ENCODE measurements around the gene KIN. TPM values are rescaled to one million over a fixed set of nuclear protein-coding genes. Genes with fewer than 3 reads are reported as not detected.
"Not testable (repeated sequence)": the region's sequence is repeated elsewhere in the genome, so short reads cannot be mapped to it uniquely, and the experiment has no call there.

Gene KIN
- total RNA-seq, 4 donors from 2014 or later, result 7.1 to 12.8 (median 10.4) TPM

DNA sequence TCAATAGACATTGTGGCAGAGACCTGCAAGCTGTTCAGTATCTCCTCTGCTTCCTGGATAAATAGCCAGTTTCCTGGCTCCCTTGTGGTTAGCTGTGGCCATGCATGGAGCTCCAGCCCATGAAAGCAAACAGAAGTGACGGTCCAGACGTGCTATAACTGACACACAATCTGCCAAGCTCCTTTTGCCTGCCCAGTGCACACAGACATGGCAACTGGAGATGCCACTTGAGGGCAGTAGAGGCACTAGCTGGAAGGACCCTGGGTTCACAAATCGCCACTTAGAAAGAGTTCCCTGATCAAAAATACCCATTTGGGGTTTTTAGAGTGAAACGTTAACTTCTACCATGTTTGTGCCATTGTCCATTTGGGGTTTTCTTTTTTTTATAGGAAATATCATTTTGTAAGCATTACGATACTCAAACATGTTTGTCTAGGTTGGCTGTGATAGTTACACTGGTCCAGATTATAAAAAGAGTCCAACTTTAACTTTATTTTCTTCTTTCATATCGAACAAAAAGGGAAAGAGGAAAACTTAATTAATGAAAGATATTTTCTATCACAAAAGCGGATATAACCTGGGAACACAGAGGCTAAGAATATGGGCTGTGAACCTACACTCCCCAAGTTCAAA is 31.3 kb downstream of the KIN start:
- no peak overlapping the region for H3K27ac ChIP-seq
- WGBS, 2 donors (ENCODE audit: low coverage in 1 of 2), result 74% methylated on average over 5 to 6 of the region's 7 CpGs
- TF ChIP-seq POLR2AphosphoS5 (IDR thresholded peaks at IDR 0.05) (no peak), EP300 (IDR thresholded peaks at IDR 0.05) (no peak), POLR2A (IDR thresholded peaks at IDR 0.05) (no peak)
- TF ChIP-seq, protein P1, sequence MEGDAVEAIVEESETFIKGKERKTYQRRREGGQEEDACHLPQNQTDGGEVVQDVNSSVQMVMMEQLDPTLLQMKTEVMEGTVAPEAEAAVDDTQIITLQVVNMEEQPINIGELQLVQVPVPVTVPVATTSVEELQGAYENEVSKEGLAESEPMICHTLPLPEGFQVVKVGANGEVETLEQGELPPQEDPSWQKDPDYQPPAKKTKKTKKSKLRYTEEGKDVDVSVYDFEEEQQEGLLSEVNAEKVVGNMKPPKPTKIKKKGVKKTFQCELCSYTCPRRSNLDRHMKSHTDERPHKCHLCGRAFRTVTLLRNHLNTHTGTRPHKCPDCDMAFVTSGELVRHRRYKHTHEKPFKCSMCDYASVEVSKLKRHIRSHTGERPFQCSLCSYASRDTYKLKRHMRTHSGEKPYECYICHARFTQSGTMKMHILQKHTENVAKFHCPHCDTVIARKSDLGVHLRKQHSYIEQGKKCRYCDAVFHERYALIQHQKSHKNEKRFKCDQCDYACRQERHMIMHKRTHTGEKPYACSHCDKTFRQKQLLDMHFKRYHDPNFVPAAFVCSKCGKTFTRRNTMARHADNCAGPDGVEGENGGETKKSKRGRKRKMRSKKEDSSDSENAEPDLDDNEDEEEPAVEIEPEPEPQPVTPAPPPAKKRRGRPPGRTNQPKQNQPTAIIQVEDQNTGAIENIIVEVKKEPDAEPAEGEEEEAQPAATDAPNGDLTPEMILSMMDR (IDR thresholded peaks at IDR 0.05), result no peak
- H3K4me1 ChIP-seq, result no peaks in the 10 kb centered on the region
- ATAC-seq, result no peak
- no peak overlapping the region for H3K4me3 ChIP-seq
- no peaks in the 10 kb centered on the region for H3K27me3 ChIP-seq
- H3K36me3 ChIP-seq, result peaks cover 9 to 96% of the 10 kb centered on the region in 2 donors
- H3K9me3 ChIP-seq, result no peaks in the 10 kb centered on the region

DNA sequence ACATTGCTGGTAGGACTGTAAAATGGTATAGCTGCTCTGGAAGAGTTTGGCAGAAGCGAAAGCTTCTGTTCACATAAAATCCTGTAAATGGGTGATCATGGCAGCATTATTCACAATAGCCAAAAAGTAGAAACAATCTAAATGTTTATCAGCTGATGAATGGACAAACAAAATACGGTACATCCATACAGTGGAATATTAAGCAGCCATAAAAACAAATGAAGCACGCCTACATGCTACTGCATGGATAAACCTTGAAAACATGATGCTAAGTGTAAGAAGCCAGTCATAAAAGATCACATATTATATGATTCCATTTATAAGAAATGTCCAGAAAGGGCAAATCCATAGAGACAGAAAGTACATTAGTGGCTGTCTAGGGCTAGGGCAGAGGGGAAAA is 32.7 kb downstream of the KIN start:
- no peak for ATAC-seq
- Histone ChIP-seq H3K27ac (no peak overlapping the region), H3K27me3 (no peaks in the 10 kb centered on the region), H3K9me3 (no peaks in the 10 kb centered on the region), H3K4me1 (no peaks in the 10 kb centered on the region), H3K36me3 (peaks cover 9 to 95% of the 10 kb centered on the region in 2 donors), H3K4me3 (no peak overlapping the region)
- 98 to 100% methylated on average over 3 of the region's 3 CpGs for WGBS, 2 donors (ENCODE audit: low coverage in 1 of 2)
- TF ChIP-seq EP300 (IDR thresholded peaks at IDR 0.05) (no peak), POLR2AphosphoS5 (IDR thresholded peaks at IDR 0.05) (no peak), POLR2A (IDR thresholded peaks at IDR 0.05) (no peak)
- TF ChIP-seq, protein P1 (IDR thresholded peaks at IDR 0.05), result no peak

DNA sequence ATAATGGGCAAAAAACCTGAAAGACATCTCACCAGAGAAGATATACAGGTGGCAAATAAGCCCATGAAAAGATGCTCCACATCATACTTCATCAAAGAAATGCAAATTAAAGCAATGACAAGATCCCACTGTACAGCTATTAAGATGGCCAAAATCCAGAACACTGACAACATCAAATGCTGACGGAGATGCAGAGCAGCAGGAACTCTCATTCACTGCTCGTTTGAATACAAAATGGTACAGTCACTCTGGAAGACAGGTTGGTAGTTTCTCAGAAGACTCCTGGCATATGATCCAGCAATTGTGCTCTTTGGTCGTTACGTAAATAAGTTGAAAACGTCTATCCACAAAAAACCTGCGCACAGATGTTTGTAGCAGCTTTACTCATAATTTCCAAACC is 35.5 kb downstream of the KIN start:
- H3K4me3 ChIP-seq, result no peak overlapping the region
- TF ChIP-seq, protein P1 (IDR thresholded peaks at IDR 0.05), result no peak
- no peak for TF ChIP-seq POLR2AphosphoS5 (IDR thresholded peaks at IDR 0.05)
- no peak for TF ChIP-seq EP300 (IDR thresholded peaks at IDR 0.05)
- no peak for TF ChIP-seq POLR2A (IDR thresholded peaks at IDR 0.05)
- no peak for ATAC-seq
- H3K9me3 ChIP-seq, result no peaks in the 10 kb centered on the region
- H3K4me1 ChIP-seq, result no peaks in the 10 kb centered on the region
- H3K36me3 ChIP-seq, result peaks cover 9 to 71% of the 10 kb centered on the region in 2 donors
- no peaks in the 10 kb centered on the region for H3K27me3 ChIP-seq
- no peak overlapping the region for H3K27ac ChIP-seq
- 88 to 89% methylated on average over 6 of the region's 6 CpGs for WGBS, 2 donors (ENCODE audit: low coverage in 1 of 2)

DNA sequence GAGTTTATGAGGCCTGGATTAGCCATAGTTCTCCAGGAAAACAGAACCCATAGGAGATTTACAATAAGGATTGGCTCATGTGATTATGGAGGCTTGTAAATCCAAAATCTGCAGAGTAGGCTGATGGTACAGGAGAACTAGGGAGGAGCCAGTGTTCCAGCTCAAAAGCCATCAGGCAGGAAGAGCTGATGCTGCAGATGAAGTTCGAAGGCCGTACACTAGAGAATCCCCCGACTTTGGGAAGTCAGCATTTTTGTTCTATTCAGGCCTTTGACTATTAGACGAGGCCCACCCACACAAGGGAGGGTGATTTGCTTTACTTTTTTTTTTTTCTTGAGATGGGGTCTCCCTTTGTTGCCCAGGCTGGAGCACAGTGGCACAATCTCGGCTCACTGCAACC is 37.6 kb downstream of the KIN start:
- no peak for ATAC-seq
- no peak overlapping the region for H3K27ac ChIP-seq
- no peaks in the 10 kb centered on the region for H3K4me1 ChIP-seq
- WGBS, 2 donors (ENCODE audit: low coverage in 1 of 2), result 93 to 98% methylated on average over 4 to 5 of the region's 5 CpGs
- H3K4me3 ChIP-seq, result no peak overlapping the region
- H3K9me3 ChIP-seq, result no peaks in the 10 kb centered on the region
- H3K27me3 ChIP-seq, result no peaks in the 10 kb centered on the region
- peaks cover 6 to 51% of the 10 kb centered on the region in 2 donors for H3K36me3 ChIP-seq
- TF ChIP-seq POLR2A (IDR thresholded peaks at IDR 0.05) (no peak), POLR2AphosphoS5 (IDR thresholded peaks at IDR 0.05) (no peak), EP300 (IDR thresholded peaks at IDR 0.05) (no peak)
- TF ChIP-seq, protein P1 (IDR thresholded peaks at IDR 0.05), result no peak

DNA sequence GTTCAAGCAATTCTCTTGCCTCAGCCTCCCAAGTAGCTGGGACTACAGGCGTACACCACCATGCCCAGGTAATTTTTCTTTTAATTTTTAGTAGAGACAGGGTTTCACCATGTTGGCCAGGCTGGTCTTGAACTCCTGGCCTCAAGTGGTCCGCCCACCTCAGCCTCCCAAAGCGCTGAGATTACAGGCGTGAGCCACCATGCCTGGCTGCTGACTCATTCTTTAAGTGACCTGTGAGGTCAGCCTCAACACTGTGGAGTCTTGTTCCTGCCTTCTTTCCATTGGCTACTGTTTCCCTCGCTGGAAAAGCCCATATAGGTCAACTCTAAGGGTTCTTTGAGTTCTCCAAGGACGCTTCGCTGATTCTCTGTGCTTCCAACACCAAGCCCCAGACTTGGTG is 39.2 kb downstream of the KIN start:
- ATAC-seq, H3K4me3 ChIP-seq: not testable (repeated sequence)
- WGBS, 2 donors (ENCODE audit: low coverage in 1 of 2), result 94 to 100% methylated on average over 2 to 6 of the region's 7 CpGs

More for the DNA sequence above, 39.2 kb downstream of the KIN start:
- peaks cover 6 to 35% of the 10 kb centered on the region in 2 donors for H3K36me3 ChIP-seq
- not testable (repeated sequence) for H3K4me1 ChIP-seq, H3K9me3 ChIP-seq, H3K27ac ChIP-seq, H3K27me3 ChIP-seq

All from gastroesophageal sphincter (tissue), 4 donors.